HL-60 (cell line): ENCODE results near the gene OR6N1.

Experiments
- CTCF ChIP-seq: IDR thresholded peaks from one replicate; pipeline ENCODE4 v1.5.1; 2011; ENCODE audit warnings: low read length, control low read depth, inconsistent platforms; ENCODE audit not compliant: insufficient read depth
- POLR2AphosphoS5 ChIP-seq: IDR thresholded peaks from 2 replicates; pipeline ENCODE4 v1.6.1; 2012; ENCODE audit warnings: low read depth

- no peak for TF ChIP-seq CTCF
- TF ChIP-seq POLR2AphosphoS5 = no peak
Observed at GRCh38 chr1:158813164-158813563, 41.2 kb upstream of the OR6N1 start.
